Stimulated activated CD4-positive, alpha-beta T cell treated with anti-CD3 and anti-CD28 coated beads, Interleukin-15, amount 100 ng/mL, for 24 hours (primary cell): Measurements from ENCODE around the gene AP2M1.

Source experiments
- DNase-seq: peaks from one replicate; pipeline ENCODE4 v3.0.0-alpha.2; 2020

Gene AP2M1

DNA sequence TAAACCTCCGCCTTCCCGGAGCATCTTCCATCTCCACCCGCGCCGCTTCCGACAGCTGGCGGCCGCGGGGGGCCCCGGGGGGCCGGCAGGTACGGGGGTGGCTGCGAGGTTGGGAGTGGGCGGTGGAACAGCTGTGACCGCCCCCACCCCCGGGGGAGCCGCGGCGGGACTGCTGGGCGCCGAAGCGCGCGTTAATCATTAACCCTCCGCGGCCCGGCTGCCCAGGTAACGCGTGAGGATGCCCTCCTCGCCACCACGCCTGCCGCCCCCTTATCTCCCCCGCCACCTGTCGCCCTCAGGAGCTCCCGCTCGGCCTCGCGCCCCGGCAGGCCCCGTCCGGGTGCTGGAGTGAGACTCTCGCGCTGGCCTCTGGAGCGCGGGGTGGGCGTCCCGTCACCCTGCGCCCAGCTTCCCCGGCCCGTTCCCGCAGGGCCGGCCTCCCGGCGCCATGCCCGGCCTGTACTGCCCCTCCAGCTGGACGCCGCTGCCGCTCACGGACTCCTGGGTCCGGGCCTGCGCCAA lies 55.5 kb downstream of the AP2M1 start:
- peak; percentile 21 for DNase-seq

DNA sequence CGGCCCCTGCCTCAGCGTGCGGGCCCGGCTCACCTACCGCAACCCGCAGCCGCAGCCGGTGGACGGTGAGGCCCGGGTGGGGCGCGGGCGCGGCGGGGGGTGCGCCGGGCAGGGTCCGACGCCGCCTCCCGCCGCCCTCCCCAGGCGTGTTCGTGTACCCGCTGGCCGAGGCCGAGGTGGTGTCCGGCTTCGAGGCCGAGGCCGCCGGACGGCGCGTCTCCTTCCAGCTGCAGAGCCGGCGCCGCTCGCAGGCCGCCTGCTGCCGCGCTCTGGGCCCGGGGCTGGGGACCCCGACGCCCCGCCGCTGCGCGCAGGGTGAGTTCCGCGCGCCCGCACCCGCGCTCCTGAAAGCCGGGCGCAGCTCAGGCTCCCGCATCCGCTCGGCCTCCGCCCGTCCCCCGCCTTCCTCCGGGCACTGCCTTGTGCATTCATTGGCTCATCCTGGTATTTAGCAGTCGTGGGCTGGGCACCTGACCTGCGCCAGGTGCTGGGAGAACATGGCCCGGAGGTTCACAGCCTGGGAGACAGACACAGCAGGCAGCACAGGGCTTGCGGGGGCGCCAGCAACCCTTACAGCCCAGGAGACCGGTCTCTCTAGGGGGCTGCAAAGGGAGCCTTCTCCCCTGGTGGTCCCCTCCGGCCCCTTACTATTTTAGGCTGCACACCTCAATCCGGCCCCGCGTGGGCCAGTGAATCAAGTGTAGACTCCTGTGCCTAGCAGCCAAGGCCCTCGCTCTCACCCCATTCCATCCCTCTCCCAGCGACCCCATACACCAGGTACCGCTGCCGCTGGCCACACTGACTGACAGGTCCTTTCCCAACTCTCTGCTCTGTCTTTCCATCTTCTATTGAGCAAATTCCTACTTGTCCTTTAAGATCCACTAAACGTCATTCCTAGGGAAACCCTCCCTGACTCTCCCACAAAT lies 56.2 kb downstream of the AP2M1 start:
- peak; percentile 27 for DNase-seq

DNA sequence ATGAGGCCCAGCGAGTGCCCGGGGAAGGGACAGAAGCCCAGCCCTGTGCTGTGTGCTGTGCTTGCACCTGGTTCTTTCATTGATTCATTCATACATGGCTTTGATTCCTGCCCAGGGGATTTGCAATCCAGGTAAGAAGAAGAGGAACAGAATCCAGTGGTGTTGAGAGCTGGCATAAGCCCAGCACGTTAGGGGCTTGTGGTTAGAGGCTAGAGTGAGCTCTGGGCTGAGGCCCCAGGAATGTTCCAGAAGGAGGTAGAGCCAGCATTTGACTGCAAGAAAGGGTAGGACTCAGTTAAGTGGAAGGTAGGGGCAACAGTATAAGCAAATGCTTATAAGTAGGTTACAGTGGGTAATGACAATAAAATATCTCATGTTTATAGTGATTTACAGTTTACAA lies 57.0 kb downstream of the AP2M1 start:
- DNase-seq = no peak

DNA sequence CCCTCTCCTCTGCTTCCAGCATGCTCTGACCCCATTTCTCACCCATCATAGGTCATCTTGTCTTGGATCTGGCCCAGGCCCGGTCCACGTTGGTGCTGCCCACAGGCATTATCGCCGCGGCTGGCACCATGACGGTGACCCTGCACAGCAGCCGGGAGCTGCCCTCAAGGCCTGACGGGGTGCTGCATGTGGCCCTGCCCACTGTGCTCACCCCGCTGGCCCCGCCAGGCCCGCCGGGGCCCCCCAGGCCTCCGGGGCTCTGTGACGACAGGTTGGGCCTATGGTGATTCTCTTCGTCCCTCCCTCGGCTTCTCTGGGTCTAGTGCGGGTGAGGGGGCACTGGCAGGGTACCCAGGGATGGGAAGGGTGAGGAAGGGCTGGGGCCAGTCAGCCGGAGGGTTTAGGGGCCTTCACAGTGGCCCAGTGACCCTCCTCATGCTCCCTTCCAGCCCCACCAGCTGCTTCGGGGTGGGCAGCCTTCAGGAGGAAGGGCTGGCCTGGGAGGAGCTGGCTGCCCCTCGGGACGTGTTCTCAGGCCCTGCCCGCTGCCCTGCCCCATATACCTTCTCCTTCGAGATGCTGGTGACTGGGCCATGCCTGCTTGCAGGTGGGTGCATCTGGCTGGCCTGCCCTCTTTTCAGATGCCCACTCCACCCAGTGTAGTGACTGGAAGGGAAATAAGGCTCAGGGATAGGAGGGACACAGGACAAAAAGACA lies 58.6 kb downstream of the AP2M1 start:
- DNase-seq = no peak
